ENCODE measurements around the gene ENO4. TPM values are rescaled to one million over a fixed set of nuclear protein-coding genes. Genes with fewer than 3 reads are reported as not detected.

ENO4 gene
- total RNA-seq, 4 donors from 2014 or later, result 0.27 to 0.40 TPM; not detected in 2

GRCh38 chr10:116889066-116889465, 39.8 kb downstream of the ENO4 start:
- H3K27me3 ChIP-seq, result no peaks in the 10 kb centered on the region
- WGBS, 2 donors (ENCODE audit: low coverage in 1 of 2), result 50 to 65% methylated on average over 2 to 3 of the region's 3 CpGs
- H3K4me3 ChIP-seq, result no peak overlapping the region
- DNase-seq, result no peak
- no peaks in the 10 kb centered on the region for H3K36me3 ChIP-seq
- H3K4me1 ChIP-seq, result peaks cover 0 to 10% (median 4%) of the 10 kb centered on the region in 4 donors
- H3K9me3 ChIP-seq, result no peaks in the 10 kb centered on the region
- H3K27ac ChIP-seq, result peak overlapping the region in 3 of 4 donors; percentile 45 to 54 (median 47)
- in situ Hi-C loops (cut with MboI; ENCODE audit: low pct_ligation_motif_present in 1 of 4, low pct_unique_long_range_greater_than_20kb in 1 of 4, low sequenced_read_pairs in 3 of 4), result no loop called here
- intact Hi-C loops (cut with DNase I; ENCODE audit: low total_unique reads), result no loop called here
- TF ChIP-seq EP300 (IDR thresholded peaks at IDR 0.05; ENCODE audit: low read depth) (no peak), POLR2AphosphoS5 (IDR thresholded peaks at IDR 0.05) (no peak), POLR2A (IDR thresholded peaks at IDR 0.05) (no peak), CTCF (IDR thresholded peaks at IDR 0.05) (no peak)

- peak; percentile 67 for DNase-seq
- Histone ChIP-seq H3K4me1 (peaks cover 0 to 10% (median 4%) of the 10 kb centered on the region in 4 donors), H3K9me3 (no peaks in the 10 kb centered on the region), H3K36me3 (no peaks in the 10 kb centered on the region), H3K27me3 (no peaks in the 10 kb centered on the region), H3K27ac (no peak overlapping the region), H3K4me3 (no peak overlapping the region)
- 8 to 10% methylated on average over 7 of the region's 7 CpGs for WGBS, 2 donors (ENCODE audit: low coverage in 1 of 2)
- in situ Hi-C loops (cut with MboI; ENCODE audit: low pct_ligation_motif_present in 1 of 4, low pct_unique_long_range_greater_than_20kb in 1 of 4, low sequenced_read_pairs in 3 of 4) (no loop called here), intact Hi-C loops (cut with DNase I; ENCODE audit: low total_unique reads) (no loop called here)
- no peak for TF ChIP-seq EP300 (IDR thresholded peaks at IDR 0.05; ENCODE audit: low read depth)
- TF ChIP-seq CTCF (IDR thresholded peaks at IDR 0.05), result no peak
- TF ChIP-seq POLR2AphosphoS5 (IDR thresholded peaks at IDR 0.05), result no peak
- no peak for TF ChIP-seq POLR2A (IDR thresholded peaks at IDR 0.05)
These were observed 41.9 kb downstream of the ENO4 start for GRCh38 chr10:116891208-116891607.

GRCh38 chr10:116892907-116893685, 43.8 kb downstream of the ENO4 start:
- in situ Hi-C loops (cut with MboI; ENCODE audit: low pct_ligation_motif_present in 1 of 4, low pct_unique_long_range_greater_than_20kb in 1 of 4, low sequenced_read_pairs in 3 of 4), result no loop called here
- peaks cover 0 to 10% (median 4%) of the 10 kb centered on the region in 4 donors for H3K4me1 ChIP-seq
- no peaks in the 10 kb centered on the region for H3K36me3 ChIP-seq
- no peak overlapping the region for H3K4me3 ChIP-seq
- no peak overlapping the region for H3K27ac ChIP-seq
- TF ChIP-seq POLR2AphosphoS5 (IDR thresholded peaks at IDR 0.05), result no peak
- no peak for TF ChIP-seq CTCF (IDR thresholded peaks at IDR 0.05)
- TF ChIP-seq POLR2A (IDR thresholded peaks at IDR 0.05), result no peak
- no peak for TF ChIP-seq EP300 (IDR thresholded peaks at IDR 0.05; ENCODE audit: low read depth)
- WGBS, 2 donors (ENCODE audit: low coverage in 1 of 2), result 36 to 60% methylated on average over 7 to 11 of the region's 11 CpGs
- no peak for DNase-seq
- no peaks in the 10 kb centered on the region for H3K27me3 ChIP-seq
- intact Hi-C loops (cut with DNase I; ENCODE audit: low total_unique reads), result no loop called here
- H3K9me3 ChIP-seq, result no peaks in the 10 kb centered on the region

- intact Hi-C loops (cut with DNase I; ENCODE audit: low total_unique reads) (no loop called here), in situ Hi-C loops (cut with MboI; ENCODE audit: low pct_ligation_motif_present in 1 of 4, low pct_unique_long_range_greater_than_20kb in 1 of 4, low sequenced_read_pairs in 3 of 4) (no loop called here)
- Histone ChIP-seq H3K27ac (no peak overlapping the region), H3K4me1 (peaks cover 0 to 8% (median 2%) of the 10 kb centered on the region in 4 donors), H3K4me3 (no peak overlapping the region), H3K9me3 (no peaks in the 10 kb centered on the region), H3K36me3 (no peaks in the 10 kb centered on the region), H3K27me3 (no peaks in the 10 kb centered on the region)
- TF ChIP-seq EP300 (IDR thresholded peaks at IDR 0.05; ENCODE audit: low read depth) (no peak), CTCF (IDR thresholded peaks at IDR 0.05) (no peak), POLR2A (IDR thresholded peaks at IDR 0.05) (no peak), POLR2AphosphoS5 (IDR thresholded peaks at IDR 0.05) (no peak)
- DNase-seq, result no peak
These were observed 44.4 kb downstream of the ENO4 start for GRCh38 chr10:116893686-116894037.
